ENCODE measurements around the gene TM9SF3.

TM9SF3 gene

GRCh38 chr10:96482815-96483588 is 103.8 kb downstream of the TM9SF3 start:
- DNase-seq (ENCODE audit: low read depth in 2 of 3, low spot score in 1 of 3), result no peak

- DNase-seq (ENCODE audit: low read depth in 2 of 3, low spot score in 1 of 3), result no peak
Observed at GRCh38 chr10:96478355-96478754, 108.5 kb downstream of the TM9SF3 start.

GRCh38 chr10:96473866-96474265 is 112.9 kb downstream of the TM9SF3 start:
- DNase-seq (ENCODE audit: low read depth in 2 of 3, low spot score in 1 of 3), result no peak

GRCh38 chr10:96470116-96470743 is 116.6 kb downstream of the TM9SF3 start:
- DNase-seq (ENCODE audit: low read depth in 2 of 3, low spot score in 1 of 3), result peak in 2 of 3 donors; percentile 5 to 20

GRCh38 chr10:96468845-96469244 is 118.0 kb downstream of the TM9SF3 start:
- DNase-seq (ENCODE audit: low read depth in 2 of 3, low spot score in 1 of 3), result no peak

All from stimulated activated CD4-positive, alpha-beta T cell treated with anti-CD3 and anti-CD28 coated beads, Interleukin-12 subunit alpha, Interleukin-12 subunit beta, amount 100 ng/mL, for 48 hours (primary cell).